ENCODE measurements around the gene ZNF423.

Gene ZNF423

DNA sequence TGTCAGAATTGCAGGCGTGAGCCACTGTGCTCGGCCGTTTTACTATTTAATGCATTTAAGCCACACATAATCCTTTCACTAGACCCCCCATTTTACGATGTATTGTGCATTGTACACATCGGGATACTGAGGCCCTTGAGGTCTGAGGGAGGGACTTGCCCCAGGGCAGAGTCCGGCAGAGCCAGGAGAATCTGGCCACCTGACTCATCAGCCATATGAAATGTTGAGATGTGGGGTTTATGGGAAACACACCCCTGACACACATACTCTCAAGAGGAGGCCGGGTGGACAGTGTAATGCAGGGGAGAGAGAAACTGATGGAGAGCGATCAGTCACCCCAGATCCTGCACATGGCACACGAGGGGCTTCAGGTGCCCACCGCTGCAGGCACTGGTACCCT lies 196.6 kb downstream of the ZNF423 start:
- DNase-seq, result no peak

DNA sequence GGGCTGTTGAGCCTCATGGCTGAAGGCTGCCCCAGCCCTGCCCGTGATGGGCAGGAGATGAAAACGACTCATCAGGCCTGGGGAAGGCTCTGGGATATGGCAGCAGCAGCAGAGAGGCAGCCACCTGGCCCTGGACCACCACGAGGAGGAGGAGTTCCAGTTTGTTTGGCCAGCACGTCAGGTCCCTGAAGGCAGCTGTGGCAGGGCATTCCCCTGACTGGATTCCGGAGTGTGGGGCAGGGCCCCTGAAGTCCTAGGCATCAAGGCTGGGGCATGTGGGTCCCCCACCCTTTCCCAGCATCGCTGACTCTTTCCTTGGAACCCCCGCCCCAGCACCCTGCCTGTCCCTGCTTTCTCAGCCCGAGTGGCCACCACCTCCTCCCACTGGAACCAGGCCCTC lies 197.4 kb downstream of the ZNF423 start:
- DNase-seq, result no peak

DNA sequence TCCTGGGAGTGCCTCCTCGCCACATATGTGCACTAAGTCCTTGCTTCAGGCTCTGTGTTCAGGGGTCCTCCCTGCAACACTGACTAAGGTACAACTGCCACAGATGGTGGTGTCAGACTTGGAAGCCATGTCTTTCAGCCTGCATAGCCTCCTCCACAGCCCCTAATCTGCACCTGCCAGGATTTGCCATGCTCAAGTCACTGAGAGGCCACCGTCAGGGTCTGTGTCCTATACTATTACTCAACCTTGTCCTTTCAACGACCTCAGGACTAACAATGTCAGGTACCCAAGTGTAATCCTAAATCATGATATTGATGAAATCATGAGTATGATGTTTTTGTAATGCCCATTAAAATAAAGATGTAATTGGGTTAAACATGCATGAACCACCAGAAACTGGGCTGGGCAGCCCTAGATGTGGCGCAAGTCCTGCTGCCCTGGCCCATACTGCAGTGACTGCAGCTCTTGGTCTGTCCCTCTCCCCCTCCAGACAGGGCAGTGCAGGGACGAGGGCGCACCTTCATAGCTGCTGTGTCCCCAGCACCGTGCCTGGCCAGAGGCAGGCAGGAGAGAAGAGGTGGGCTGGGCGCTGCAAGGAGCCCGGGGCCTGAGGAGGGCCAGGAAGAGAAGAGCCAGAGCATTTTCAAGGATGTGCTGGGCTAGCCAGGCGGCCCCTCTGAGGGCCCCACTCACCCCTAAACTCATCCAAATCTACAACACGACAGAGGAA lies 198.0 kb downstream of the ZNF423 start:
- no peak for DNase-seq

DNA sequence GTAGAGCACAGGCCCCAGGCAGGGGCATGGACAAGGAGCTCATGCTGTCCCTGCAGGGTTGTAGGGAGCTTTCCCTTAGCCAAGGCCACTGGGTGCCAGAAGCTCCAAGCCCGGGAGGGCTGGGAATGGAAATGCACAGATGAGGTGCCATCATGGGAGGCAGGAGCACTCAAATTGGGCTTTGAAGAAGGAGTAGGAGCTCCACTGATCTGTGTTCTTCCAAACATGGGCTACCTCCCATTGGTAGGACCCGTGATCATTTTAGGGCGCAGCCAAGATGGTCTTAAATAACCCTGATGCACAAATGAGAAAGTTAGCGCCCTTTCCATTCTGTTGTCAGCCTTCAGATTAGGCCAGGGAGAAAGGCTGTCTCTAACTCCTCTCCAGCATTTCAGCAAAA lies 201.5 kb downstream of the ZNF423 start:
- no peak for DNase-seq

DNA sequence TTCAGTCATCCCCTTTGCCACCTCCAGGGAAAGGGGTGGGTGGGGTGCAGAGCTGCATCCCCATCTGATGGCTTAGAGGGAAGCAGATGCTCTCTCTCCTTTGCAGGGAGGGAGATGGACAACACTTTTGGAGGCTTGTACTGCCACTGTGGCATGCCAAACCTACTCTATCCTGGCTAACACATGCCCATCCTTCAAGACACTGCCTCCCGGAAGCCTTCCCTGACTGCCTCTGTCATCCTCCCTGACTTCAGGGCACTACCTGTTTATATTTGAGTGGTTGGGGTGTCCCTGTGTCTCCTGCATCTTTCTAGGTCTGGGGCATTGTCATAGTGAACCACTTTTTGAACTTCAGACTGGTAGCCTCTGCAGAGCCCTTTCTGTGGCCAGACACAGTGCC lies 202.3 kb downstream of the ZNF423 start:
- DNase-seq, result no peak

DNA sequence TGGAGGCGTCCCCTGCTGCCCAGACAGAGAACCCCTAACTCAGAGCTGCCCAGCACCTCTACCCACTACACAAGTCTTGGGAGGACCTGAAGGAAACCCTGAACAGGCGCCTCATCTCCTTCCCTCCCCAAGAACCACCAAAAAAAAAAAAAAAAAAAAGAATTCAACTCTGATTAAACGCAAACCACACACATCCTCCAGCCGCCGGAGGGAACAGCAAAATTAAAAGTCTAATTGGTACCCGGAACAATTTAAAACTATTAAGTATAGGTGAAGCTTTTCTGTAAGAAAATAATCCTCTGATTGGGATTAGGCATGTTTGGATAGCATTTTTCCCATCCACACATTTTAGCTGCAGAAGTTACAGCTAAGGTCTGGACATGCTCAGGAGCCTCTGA lies 202.7 kb downstream of the ZNF423 start:
- DNase-seq, result no peak

DNA sequence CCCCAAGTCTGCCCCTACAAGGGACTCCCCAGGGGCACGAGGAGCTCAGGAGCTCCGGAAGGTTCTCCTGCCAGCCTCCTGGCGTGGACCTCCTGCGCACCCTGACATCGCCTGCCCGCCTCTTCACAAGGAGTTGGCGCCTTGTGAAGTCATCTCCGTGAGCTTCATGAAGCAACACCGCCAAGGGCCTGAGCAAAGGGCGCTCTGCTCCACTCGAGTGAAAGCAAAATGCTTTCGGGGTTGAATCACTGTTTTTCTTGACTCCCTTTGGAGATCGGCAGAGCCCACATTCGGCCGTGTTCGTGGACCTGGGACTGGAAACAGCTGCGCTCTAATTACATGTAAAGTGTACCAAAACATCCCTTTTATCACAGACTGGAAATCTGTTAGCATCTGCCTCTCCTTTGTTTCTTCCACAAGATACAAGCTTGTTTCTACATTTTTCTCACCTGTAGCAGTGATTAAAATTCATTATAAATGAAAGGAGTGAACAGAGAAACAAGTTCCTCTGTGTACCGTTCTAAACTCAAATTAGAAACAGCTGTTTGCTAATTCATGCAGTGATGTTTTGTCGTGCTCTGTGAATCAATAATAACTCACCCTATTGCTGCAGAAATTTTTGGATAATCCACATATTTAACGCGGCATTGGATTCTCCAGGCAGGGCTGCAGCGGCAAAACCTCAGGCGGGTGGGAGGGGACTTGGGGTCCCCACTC lies 203.3 kb downstream of the ZNF423 start:
- no peak for DNase-seq

DNA sequence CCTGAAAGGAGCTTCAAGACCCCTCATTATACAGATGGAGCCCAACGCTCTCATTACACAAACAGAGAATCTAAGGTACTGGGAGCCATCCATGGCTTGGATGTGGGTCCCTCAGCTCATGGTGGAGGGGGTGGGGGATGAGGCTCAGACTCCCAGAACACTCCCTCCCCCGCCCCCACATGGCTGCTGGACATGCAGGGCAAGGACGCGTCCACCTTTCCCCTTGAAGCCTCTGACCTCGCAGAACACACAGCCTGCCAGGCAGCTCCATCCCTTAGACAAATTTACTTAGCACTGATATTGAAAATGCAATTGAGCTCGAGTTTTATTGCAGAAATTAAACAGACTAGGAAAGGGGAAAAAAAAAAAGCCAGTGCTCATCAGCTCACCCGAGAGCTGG lies 203.9 kb downstream of the ZNF423 start:
- no peak for DNase-seq

DNA sequence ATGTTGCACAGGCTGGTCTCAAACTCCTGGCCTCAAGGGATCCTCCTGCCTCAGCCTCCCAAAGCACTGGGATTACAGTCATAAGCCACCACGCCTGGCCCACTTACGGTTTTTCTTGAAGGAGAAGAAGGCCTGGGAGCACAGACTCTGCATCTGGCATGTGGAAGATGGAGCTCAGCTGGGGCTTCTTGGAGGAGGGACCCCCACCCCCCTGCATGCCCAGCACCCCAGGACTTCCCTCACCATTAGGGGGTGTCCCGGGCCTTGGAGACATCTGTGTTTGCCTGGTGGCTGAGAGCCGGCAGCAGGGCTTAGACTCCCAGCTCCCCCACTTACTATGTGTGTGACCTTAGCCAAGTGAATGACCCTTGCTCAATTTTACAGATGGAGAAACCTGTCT lies 204.7 kb downstream of the ZNF423 start:
- DNase-seq, result no peak

DNA sequence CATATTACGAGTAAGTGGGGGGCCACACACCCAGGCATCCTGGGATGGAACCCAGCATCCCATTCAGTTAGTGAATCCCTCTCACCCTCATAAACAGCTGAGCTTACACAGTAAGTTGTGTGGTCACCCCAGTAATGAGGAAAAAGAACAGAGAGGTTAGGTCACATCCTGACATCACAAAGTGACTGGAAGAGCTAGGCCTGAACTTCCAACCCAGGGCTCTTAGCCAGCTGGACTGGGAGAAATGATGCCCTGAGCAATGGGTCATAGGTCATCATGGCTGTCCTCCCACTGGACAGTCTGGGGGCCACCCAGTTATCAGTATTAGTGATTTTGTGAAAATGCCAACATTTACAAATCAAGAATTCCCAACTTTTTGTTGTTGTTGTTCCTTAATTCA lies 205.3 kb downstream of the ZNF423 start:
- no peak for DNase-seq

DNA sequence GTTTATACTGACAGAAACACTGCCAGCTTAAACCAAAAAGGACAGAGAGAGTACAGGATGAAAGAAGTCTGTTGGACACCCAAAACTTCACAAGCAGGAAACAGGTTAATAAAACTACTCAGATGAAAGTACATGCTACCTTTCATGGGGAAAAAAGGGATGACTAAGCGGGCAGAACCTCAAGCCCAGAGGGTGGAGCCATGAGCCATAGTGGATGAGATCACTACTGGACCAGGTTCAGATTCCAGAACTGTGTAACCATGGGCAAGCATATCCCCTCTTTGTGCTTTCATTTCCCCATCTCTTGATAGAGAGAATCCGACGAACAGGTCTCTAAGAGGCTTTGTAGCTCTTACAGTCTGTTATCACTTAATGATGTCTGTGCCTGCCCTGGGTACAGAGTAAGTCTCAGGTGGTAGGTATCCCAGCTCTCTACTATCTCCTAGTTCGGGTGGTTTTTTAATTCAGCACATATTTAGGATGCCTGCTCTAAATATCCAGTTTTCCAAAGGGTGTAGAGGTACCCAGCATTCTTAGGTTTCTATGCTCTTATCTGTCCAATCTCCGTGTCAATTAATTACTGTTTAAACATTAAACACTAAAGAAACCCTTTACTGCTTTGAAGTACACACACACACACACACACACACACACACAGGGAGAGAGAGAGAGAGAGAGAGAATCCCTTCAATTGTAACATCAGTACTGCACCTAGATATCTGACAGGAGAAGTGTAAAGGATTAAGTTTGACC lies 206.7 kb downstream of the ZNF423 start:
- no peak for DNase-seq

DNA sequence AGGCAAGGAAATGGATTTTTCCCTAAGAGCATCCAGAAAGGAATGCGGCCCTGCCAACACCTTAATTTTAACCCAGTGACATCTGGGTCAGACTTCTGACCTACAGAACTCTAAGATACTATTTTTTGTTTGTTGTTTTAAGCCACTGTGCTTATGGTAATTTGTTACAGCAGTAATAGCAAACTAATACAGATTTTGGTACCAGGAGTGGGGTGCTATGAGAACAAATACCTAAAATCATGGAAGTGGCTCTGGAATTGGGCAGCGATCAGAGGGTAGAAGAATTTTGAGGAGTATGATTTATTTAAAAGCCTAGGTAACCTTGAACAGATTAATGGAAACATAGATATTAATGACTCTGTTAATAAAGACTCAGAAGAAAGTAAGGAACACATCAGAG lies 208.2 kb downstream of the ZNF423 start:
- DNase-seq, result no peak

DNA sequence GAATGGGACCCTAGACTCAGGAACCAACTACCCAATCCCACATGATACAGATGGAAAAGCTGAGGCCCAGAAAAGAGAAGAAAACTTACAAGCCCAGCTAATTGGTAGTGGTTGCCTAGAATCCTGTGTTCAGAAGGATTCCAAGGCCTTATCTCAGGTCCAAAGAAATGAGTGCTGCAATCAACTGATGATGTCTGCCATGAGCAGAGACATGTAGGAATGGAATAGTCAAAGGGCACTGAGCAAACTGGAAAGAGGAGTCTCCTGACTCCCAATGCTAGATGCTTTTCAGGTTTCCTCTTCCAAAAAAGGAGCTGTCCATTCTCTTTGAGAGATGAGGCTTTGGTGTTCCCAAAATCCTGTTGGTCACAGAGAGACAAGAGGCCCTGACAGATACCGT lies 210.6 kb downstream of the ZNF423 start:
- DNase-seq, result no peak

DNA sequence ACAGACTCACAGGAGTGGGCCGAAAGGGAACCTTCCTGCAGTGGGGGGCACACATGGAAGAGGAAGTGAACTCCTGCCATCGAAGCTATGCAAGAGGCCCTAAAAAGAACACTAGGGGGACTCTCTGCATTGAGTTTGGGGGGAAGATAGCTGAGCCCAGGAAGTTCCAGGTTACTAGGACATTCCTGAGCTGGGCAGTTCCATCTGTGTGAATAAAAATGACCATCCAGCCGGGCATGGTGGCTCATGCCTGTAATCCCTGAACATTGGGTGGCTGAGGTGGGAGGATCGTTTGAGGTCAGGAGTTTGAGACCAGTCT lies 211.8 kb downstream of the ZNF423 start:
- no peak for DNase-seq

DNA sequence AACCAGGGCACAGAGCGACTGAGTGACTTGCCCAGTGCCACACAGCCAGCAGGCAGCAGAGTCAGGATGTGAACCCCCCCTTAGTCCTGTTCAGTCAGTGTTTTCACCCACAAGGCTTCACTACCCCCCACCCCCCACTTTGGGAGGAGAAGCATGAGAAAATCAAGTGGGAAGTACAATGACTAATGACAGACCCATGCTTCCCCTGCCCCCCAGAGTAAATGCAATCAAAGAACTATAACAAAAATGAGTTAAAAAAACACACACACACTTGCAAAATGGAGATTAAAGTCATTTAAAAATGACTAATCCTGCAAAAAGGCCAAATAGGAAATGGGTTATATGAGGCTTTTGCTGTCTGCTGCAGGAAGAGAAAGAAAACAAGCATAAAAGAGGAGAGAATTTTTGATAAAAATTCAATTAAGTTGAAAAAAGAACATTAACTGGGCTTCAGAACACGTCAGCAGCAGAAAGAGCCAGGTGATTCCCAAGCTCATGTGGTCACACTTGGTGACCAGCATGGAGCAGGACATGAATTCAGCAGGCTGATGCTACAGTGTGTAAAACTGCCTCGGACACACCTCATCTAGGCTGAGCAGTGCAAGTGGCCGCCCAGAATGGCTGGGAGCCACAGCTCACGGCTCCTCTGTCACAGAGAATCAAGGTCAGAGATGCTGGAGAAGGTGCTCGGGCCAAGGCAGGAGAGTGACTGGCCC lies 212.3 kb downstream of the ZNF423 start:
- DNase-seq, result no peak

DNA sequence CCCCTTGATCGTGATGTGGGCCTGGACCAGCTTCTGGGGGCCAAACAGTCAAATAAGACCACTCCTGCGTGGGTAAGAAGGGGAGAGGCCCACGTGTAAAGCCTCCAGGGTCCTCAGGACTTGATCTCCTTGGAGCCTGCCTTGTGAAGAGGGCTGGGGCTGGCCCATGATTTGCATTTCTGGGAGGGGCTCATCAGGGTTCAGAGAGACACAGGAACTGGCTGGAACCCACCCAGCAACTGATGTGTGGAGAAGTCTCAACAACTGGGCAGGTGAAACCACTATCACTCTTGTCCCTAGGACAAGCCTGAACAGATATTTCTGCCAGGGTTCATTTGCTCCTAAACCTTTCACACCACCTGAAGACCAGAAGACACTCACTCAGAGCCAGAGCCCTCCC lies 214.7 kb downstream of the ZNF423 start:
- DNase-seq, result no peak

DNA sequence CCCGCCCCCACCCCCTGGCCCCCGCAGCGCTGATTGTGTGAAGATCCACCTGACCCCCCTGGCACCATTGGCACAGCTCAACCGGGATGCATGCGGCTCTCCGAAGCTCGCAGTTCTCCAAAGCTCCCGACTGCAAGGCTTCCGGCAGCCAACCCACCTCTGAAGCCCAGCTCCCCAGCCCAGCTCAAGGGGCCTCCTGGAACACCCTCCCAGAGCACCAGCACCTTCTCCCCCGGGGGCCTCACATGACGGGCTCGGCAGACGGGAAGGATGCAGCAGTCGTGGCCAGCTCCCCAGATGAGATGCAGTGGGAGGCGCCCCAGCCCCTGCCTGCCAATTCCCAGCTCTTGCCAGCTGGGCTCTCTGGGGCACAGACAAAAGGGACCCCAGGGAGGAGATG lies 215.3 kb downstream of the ZNF423 start:
- no peak for DNase-seq

DNA sequence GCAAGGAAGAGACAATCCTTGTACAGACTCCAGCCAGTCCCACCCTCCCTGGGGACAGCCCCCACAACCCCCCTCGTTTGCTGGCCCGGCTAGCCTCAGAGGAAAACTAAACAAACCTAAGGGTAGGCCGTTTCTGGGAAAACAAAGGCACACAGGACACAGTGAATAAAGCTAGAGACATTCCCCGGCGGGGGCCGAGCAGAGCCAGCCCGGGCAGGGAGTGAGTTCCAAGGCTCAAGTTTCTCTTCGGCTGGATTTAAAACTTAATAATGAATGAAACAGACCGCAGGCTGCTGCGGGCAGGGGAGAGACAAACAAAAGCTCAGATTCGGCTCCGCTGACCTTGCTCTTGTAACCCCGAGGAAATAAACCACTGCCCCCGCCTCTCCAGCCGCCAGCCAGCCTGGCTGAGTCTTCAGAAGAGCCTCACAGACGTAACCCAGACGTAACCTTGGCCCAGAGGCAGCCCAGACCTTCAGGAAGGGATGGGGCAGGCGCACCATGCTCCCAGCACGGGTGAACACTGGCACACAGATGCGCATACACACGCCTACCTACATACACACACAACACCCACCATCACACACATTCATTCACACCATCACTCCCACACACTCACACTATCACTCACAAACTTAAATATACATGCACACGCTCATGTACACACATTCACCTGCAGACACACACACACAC lies 216.0 kb downstream of the ZNF423 start:
- DNase-seq, result no peak

DNA sequence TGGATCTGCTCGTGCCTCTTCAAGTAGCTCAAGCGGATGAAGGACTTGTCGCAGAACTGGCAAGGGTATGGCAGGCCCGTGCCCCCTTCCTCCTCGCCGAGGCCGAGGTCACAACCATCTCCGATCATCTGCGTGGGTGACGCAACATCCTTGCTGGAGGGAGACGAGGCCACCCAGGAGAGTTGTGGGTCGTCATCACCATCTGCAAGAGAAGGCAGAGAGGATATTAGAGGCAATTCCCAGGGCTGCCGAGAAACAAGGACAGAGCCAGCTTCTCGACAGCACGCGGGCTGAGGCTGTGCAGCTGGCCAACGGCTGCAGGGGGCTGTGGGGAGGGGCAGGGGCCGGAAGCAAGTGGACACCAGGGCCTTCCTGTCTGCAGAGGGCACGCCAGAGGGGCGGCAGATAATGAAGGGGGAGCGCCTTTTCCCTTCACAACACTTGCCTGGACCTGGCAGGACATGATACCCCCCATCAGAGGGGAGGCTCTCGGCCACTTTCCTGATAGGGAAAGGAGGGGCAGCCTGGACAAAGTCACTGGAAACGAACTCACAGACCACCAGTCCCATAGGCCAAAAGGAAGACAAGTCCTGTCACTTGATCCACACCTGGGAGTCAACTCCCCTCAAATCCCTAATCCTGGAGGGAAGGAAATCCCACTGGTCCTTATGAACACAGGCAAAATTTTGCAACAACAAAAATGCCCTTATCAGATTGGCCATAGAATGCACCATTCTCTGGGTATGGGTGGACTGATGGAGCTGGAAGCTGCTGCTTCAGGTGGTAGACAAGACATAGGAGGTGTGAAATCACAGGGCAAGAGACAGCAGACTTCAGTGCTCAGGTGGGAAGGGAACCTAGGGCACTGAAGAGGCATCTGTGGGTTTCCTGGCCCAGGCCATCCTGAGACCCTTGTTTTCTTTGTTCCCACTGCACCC lies 217.0 kb downstream of the ZNF423 start:
- no peak for DNase-seq

DNA sequence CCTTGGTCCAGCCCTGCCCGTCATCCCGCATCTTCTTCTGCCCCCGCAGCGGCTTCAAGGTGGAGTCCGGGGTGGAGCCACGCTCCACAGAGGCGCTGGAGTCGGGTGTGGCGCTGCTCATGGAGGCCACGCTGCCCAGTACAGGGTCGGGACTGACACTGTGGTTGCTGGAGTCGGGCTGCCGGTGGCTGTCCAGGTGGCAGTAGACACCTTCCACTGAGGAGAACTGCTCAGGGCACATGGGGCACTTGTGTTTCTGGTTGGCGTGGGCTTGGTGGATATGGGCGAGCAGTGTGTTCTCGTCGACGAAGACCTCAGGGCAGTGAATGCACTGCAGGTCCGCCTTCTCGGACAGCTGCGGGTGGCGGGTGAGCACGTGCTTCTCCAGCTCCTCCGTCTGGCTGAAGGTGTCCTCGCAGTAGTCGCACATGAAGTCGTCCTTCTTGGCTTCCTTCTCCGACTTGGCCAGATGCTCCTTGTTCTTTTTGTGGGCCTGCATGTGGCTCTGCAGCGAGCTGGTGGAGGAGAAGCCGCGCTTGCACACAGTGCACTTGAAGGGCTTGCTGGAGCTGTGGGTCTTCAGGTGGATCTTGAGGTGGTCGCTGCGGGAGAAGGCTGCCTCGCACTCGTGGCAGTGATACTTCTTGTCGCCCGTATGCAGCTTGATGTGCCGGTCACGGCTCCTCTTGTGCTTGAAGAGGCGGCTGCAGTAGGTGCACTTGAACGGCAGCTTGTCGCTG lies 217.8 kb downstream of the ZNF423 start:
- DNase-seq, result no peak

DNA sequence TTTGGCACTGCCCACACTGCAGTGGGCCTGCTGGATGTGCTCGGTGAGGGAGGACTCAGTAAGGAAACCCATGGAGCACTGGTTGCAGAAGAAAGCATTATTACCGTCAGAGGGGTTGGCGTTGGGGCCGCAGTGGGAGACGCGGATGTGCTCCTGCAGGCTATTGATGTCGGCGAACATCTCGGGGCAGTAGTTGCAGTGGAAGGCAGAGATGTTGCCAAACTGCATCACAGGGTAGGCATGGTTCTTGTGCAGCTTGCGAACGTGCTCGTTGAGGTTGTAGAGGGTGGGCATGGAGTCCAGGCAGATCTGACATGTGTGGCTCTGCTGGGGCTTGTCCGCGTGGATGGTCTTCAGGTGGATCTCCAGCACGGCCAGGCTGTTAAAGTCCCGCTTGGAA lies 218.4 kb downstream of the ZNF423 start:
- DNase-seq, result no peak

Data from NCI-H187 treated with DMSO at 0.1 percent for 48 hours (cell line).